GM19238 (cell line): ENCODE data around the gene POU2F3.

Experiments used
- DNase-seq: peaks from one replicate; pipeline ENCODE4 v3.0.0; 2011; ENCODE audit warnings: low spot score; ENCODE audit not compliant: insufficient read length

The POU2F3 gene

DNA sequence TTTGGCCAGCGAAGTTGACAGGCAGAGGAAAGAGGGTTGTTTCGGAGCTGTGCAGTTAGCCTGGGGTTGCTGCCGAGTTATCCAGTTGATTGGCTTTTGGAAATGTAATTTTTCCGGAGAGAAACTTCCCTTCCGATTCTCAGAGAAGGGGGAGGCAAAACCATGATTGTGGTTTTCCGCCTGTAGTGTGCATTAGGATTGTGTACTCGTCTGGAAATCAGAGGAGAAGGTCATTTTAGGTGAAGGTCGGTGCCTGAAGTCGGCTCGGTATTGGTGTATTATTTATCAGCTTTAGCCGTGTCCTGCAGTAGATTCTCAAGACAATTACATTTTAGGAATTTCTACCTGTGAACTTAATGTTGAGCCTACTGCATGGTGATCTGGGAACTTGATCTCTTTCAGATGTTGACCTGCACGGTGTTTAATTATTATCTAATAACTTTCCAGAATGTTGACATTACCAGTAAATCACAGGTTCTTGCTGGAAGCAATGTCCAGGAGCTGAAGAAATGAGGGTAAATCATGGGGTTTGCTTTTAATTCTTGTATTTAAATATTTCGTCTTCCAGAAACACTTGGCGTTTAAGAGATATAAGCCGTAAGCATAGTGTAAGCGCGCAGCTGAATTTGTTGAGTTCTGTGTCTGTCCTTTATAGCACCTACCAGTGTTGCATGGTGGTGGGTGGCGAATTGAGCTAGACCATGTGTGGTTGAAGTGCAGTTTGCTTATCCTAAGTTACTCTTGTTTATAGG is 97.6 kb downstream of the POU2F3 start:
- DNase-seq = no peak

DNA sequence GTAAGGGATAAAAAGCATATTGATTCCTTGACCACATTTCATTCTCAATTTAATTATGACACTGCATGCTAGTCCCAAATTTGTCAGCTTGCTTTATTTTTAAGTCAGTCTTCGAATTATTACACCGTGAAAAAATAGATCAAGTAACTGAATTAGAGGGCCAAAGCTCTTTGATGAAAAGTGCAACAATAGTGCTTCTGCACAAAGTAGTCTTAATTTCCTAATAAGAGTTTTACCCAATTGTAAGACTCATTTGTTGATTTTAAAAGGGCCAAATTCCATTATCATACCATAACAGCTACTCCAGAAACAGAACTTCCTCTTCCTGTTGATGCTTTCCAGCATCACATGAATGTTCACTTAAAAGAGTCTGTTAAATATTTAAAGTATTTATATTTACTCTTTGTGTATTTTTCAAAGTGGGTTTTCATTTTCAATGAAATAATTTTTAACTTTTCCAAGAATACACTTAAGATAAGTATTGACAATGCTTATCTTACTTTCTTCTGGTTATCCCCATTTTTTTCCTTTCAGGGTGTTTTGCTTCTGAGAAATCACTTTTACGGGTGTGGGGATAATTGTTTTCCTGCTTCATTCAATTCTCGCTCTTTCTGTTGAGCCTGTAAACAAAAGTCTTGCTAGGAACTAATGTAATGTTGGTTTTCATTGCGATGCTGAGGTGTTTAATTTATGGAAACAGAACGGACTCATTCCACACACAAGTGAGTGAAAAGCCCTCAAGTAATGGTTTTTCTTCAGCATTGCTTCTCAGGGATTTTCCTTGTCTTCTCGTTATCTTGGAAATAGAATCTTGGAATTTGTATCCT is 98.4 kb downstream of the POU2F3 start:
- no peak for DNase-seq

DNA sequence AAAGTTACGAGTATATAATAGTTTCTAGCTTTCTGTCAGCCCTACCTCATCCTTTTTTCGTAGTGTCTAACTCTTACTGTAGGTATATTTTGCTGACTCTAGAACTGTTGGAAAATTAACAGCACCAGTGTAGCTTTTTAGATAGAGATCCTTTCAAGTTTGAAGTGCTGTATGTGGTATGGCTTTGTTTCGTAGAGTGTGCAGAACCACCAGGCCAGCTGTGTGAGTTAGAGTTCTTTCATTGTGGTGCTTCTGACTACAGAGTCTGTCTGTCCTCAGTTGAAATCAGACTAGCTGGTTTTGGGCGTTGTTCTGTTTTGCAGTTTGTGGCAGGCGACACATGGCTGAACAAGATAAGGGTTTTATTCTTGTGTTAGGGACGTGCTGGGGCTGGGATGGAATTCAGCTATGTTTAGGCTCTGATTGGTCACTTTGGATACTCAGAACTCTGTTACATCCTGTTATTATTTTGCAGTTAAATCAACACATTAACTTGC is 99.5 kb downstream of the POU2F3 start:
- DNase-seq = no peak

DNA sequence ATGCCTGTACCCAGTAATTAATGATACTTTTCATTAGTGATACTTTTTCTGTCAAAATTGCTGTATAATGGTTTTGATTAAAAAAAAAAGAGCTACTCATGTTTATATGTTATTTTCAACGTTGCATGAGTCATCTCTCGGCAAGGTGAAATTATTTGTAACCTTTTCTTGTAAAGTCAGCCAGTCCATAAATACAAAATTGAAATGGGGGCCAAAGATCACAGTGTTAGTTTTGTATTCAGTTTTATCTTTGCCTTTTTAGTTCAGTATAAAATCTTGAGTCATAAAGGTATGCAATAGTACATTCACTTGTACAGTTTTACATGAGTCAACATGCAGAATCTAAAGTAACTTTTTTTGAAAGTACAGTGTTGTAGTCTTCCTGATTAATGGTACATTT is 100.6 kb downstream of the POU2F3 start:
- DNase-seq = no peak

DNA sequence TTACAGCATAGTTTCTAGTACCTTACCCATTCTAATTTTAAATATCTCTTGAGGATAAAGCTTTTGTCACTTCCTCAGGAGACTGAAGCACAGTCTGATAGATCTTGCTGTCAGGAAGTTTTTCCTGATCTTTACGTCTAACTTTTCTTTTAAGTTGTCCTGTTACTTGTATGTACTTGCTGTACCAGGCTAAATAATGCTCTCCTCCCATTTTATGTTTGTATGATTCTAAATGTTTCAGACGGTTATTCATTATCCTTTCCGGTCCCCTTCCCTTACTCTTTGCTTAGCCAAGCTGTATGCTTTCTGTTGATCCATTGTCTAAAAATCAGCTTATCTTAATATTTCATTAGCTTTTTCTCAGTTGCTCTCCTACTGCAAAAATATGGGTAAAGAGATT is 102.3 kb downstream of the POU2F3 start:
- no peak for DNase-seq

DNA sequence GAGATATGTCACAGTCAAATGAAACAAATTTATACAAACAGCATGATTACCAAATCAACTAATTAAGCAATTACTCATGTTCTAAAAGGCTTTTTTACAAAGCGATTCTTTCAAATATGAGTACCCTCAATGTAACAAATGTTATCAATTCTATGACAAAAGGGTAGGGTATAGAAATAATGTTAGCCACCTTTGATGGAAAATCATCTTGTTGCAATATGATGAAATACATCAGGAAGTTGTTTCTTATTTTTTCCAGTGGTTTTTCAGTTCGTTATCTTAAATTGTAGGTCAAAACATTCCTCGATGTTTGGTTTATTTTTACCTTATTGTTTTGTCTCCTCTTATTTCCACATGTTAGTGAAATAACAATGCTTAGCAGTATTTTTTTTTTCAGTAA is 102.7 kb downstream of the POU2F3 start:
- no peak for DNase-seq

DNA sequence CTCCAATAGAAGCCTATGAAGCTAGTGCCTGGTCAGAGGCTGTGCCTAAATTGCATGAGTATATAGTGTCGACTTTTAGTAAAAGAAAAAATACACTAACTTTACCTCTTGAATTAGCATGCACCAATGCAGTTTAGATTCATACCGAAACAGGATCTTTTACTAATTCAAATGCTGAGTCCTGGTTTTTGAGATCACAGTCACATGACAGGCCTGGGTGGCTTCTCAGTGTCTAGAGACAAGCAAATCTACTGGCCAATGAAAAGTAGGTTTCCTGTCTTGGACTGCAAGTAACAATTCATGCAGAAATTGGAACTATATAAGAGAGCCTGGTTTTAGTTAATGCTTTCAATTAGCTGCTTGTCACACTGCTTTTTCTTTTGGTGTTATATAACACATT is 103.5 kb downstream of the POU2F3 start:
- DNase-seq = no peak

DNA sequence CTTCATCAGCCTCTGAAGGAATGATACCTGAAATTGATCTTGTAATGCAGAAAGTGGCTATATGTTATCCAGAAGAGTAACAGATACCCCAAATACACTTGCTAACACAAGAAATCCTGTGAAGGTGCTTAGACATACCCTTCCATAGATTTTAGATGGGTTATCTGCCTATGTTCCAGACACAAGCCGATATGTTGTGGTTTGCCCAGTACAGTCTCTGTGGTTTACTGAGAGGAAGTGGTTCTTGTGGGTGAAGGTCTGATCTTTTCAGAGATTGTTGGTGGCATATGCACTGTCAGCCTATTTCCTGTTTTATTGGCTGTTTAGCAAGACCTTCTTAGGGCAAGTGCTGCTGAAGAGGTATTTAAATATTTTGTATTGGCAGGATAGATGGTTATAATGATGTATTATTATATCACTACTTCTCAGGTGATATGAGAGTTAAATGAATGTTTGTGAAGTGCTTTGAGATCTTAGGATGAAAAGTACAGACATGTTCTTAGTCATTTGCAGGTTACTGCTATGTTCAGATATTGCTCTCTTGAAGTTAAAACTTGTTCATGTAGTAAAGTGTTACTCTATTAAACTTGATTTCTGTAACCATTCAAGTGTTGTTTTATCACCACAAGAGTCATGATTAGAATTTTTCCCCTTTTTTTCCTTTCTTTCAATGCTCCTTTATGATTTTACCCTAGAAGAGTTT is 104.5 kb downstream of the POU2F3 start:
- DNase-seq = no peak

DNA sequence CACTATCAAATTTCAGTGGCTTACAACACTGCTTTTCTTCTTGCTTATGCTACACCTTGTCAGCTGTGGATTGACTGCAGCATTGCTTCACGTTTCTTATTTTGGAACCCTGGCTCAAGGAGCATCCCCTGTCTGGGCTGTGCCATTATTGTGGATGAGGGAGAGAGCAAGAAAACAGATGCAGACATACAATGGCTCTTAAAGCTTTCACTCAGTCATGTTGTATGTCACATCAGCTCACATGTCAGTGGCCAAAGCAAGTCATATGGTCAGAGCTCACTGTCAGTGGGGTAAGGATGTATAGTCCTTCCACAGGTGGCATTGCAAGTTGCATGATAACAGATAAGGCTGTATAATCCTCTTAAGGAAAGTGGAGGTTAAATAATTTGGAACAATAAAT is 106.3 kb downstream of the POU2F3 start:
- no peak for DNase-seq

DNA sequence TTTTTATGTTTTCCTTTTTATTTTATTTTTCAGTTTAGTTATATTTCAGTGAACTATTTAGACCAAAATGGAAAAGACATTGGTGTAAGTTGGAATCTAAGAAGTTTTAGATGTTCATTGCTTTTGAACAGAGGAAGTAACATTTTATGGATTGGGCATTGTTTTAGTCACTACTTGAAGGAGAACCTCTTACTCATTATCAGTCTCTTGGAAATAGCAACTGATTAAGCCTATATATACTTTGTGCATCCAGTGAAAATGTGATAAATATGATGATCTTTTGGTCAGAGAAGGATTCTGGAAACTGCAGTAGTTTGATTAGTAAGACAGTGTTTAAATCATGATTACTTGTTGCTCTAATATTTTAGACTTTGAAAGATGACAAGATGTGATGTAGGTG is 110.7 kb downstream of the POU2F3 start:
- no peak for DNase-seq

DNA sequence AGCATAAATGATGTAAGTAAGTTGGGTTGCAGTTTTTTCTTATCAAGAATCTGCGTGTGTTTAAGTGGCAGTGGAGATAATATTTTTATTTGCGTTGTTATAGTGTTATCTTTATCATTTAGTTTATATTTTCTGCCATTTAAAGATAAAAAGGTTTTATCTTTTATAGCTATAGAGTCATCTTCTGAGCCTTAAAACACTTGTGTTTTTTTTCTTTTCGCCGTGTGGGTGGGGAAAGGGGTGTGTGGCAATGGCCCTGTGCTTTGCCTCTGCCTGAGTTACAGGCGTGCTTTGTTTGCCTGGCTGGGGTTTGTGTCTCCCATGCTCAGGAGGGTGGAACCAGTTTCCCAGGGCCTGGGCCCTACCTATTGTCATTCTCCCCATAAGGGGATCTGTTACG is 112.5 kb downstream of the POU2F3 start:
- no peak for DNase-seq

DNA sequence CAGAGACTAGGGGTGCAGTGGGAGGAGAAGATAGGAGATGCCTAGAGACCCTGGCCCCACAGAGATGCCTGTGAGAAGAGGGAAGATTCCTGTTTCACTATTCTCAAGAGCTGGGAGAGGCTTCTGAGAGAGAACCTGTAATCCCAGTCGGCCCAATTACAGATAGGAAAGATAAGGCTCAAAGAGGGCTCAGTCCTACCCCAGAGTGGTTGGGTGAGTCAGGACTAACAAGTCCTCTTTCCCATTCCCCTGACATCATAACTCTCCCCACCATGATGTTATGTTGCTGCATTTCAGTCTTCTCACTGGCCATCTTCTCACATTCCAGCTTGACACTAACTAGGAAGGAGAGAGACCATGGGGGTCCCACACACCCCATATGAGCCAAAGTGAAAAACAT is 114.1 kb downstream of the POU2F3 start:
- DNase-seq = no peak

DNA sequence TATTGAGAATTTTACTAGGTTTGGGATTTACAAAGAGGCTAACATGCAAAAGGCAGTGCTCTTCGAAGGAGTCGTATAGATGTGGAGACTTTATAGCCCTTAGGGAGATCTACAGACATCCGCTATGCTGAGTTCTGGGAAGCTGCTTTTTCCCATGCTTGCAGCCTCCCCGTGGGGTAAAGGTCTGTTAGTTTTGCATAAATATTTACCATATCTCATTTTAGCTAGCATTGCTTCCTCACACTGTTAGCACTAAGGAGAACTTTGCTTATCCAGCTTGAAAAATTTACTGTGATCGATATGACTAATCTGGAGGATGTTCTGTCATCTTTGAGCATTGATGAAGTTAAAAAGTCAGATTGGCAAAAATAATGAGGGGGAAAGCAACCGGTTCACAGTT is 114.8 kb downstream of the POU2F3 start:
- DNase-seq = no peak

DNA sequence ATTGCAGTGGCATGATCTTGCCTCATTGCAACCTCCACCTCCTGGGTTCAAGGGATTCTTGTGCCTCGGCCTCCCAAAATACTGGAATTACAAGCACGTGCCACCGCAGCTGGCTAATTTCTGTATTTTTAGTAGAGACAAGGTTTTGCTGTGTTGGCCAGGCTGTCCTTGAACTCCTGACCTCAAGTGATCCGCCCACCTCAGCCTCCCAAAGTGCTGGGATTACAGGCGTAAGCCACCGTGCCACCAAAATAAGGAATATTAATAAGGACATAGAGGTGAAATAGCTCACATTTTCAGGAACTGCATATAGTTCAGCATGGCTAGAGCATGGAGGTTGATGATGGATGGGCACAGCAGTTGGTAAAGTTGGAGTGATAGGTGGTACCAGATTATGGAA is 117.7 kb downstream of the POU2F3 start:
- no peak for DNase-seq

DNA sequence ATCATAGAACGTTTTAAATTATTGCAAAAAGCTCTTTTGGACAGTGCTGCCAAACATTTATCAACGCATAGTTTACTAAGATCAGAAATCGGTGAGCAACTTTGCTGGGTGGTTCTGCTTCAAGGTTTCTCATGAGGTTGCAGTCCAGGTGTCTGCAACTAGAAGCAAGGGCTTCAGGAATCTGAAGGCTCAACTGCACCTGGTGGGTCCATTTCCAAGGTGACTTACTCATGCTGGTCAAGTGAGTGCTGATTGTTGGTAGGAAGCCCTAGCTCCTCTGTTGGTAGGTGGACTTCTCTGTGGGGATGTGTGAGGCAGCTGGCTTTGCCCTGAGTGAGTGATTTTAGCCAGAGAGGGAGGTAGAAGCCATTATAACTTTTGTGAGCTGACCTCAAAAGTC is 118.8 kb downstream of the POU2F3 start:
- DNase-seq = no peak

DNA sequence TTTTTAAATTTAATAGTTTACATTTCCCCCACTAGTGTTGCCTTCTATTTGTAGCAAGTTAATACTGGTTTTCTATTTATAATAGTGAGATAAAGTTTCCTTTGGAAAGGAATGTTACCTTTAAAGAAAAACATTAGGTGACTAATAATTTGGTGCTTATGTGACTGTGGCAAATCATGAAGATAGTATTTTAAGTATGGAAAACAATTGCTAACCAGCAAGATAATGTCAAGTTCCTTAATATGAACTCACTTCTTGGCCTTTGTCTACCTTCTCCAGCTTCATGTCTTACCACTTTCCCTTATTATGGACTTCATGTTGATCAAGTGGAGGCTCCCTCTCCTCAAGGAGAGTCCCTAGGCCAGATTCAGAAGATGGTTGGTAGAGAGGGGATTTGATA is 123.5 kb downstream of the POU2F3 start:
- no peak for DNase-seq

DNA sequence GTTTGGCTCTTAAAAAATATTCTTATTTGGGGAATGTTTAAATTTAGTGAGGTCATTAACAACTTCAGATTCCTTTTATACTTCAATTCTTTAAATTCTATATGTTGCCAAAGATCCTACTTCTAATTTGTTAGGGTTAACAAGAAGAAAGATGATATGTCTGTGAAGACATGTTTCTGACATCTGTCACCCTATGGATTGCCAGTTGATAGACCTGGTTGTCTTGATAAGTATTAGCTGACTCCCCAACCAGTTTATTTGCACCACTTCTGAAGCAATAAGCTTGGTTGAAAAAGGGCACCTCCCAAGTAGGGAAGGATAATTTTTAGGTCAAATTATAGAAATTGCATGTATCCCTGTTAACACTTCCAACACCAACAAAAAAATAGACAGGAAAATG is 125.6 kb downstream of the POU2F3 start:
- no peak for DNase-seq
